ENCODE results near the gene CLCN7.

DNA sequence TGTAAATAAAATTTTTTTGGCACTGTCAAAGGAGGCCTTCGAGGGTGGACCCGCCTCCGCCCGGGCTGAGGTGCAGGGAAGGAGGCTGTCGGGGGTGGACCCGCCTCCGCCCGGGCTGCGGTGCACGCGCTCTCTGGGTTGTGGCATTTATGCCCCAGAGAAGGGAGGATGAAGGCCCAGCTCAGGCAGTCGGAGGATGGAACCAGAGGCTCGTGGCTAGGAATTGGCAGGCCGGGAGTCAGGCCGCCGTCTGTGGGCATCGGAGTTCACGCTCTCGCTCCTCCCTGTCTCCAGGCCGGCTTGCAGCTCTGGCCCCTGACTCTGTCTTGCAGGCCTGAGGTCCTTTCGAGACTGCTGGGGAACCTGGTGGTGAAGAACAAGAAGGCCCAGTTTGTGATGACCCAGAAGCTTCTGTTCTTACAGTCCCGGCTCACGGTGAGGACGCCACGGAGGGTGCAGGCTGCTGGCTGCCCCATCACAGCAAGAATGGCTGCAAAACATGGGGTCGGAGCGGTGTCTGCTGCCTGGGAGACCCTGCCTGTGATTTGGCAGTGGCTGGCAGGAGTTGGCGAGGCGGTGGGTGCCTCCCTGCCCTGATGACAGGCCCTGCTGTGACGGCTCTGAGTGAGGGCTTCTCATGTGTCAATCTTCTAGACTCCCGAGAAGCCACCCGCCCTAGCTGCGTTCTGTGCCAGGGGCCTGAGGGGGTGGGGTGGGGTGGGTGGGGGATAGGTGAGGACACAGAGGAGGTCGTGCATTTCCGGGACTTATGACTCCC lies 24.3 kb upstream of the CLCN7 start:
- TF ChIP-seq EP300 (IDR thresholded peaks at IDR 0.05) (no peak), POLR2A (IDR thresholded peaks at IDR 0.05) (no peak)
- TF ChIP-seq, protein P1, sequence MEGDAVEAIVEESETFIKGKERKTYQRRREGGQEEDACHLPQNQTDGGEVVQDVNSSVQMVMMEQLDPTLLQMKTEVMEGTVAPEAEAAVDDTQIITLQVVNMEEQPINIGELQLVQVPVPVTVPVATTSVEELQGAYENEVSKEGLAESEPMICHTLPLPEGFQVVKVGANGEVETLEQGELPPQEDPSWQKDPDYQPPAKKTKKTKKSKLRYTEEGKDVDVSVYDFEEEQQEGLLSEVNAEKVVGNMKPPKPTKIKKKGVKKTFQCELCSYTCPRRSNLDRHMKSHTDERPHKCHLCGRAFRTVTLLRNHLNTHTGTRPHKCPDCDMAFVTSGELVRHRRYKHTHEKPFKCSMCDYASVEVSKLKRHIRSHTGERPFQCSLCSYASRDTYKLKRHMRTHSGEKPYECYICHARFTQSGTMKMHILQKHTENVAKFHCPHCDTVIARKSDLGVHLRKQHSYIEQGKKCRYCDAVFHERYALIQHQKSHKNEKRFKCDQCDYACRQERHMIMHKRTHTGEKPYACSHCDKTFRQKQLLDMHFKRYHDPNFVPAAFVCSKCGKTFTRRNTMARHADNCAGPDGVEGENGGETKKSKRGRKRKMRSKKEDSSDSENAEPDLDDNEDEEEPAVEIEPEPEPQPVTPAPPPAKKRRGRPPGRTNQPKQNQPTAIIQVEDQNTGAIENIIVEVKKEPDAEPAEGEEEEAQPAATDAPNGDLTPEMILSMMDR (IDR thresholded peaks at IDR 0.05) = no peak

Measured in ovary (tissue), 3 donors.